Adrenal gland (tissue), 12 donors: ENCODE measurements around the gene CAMTA1. TPM values are rescaled to one million over a fixed set of nuclear protein-coding genes. Genes with fewer than 3 reads are reported as not detected.

Source experiments
- DNase-seq, 7 donors: peaks; one replicate each; pipeline ENCODE4 v3.0.0-alpha.2; 2019 to 2020
- H3K27ac ChIP-seq, 5 donors: fragments of 200-600 bp; sonication (generic) in 4 of 5; 1 replicate in 3 of 5; 2 replicates in 2 of 5; pipeline versions ENCODE4 v1.5.1 to v1.8.0; 2016 to 2020; ENCODE audit warnings: mild to moderate bottlenecking in 1 of 5
- H3K27me3 ChIP-seq: fragments of 200-600 bp; 2 replicates; pipeline ENCODE4 v1.8.0; 2021
- H3K36me3 ChIP-seq, 2 donors: fragments of 200-600 bp; replicated peaks in 1 of 2; 1 replicate in 1 of 2; 2 replicates in 1 of 2; pipeline versions ENCODE4 v1.5.1 to v1.8.0; 2018 to 2022
- H3K4me1 ChIP-seq, 2 donors: fragments of 200-600 bp; replicated peaks in 1 of 2; 1 replicate in 1 of 2; 2 replicates in 1 of 2; pipeline versions ENCODE4 v1.5.1 to v1.8.0; 2018 to 2021
- H3K4me3 ChIP-seq, 4 donors: fragments of 200-600 bp; sonication (generic) in 3 of 4; one replicate each; pipeline ENCODE4 v1.5.1; 2016 to 2018
- H3K9me3 ChIP-seq, 3 donors: fragments of 200-600 bp; sonication (generic) in 1 of 3; replicated peaks in 1 of 3; 1 replicate in 2 of 3; 2 replicates in 1 of 3; pipeline versions ENCODE4 v1.5.1 to v1.8.0; 2016 to 2021
- POLR2A ChIP-seq, 2 donors: fragments of 450-650 bp; IDR thresholded peaks; one replicate each; pipeline ENCODE4 v1.6.1; 2017; ENCODE audit warnings: antibody characterized with exemption in 2 of 2, mild to moderate bottlenecking in 2 of 2, moderate library complexity in 1 of 2
- WGBS, 4 donors: extraction: QIAGEN DNeasy Blood & Tissue Kit in 2 of 4; methylation state at CpG; one replicate each; pipeline versions ENCODE4 v1.1.5 to v1.1.7; 2013 to 2017; 5-methylcytosine and 5-hydroxymethylcytosine counted together
- intact Hi-C, 2 donors: fragments of 100-400 bp; cut with DNase I; formaldehyde crosslinking; loops; one replicate each; pipeline versions ENCODE4 v1.14.1 to v1.15.0; 2022 to 2023
- polyA plus RNA-seq, 3 donors: library from polyadenylated mRNA; stranded (reverse); fragments of 200-250 nt in 2 of 3; fragments of 350-450 nt in 1 of 3; fragmentation: Illumina TruSeq in 1 of 3; extraction: RNeasy Lipid Tissue Mini Kit (QIAGEN cat#74804) in 1 of 3; gene quantifications; one replicate each; pipeline ENCODE4 v1.2.3, GENCODE V29; 2013 to 2014
- total RNA-seq, 9 donors: library from RNA; depleted of rRNA in 4 of 9; stranded (reverse); fragments of >200 nt in 4 of 9; fragments of 120-200 nt in 1 of 9; fragmentation: NEBNext Ultra II Directional in 1 of 9; extraction: Animal tissue kit (Norgen Biotek cat#: 25700) in 1 of 9; gene quantifications; one replicate each; pipeline versions ENCODE4 v1.1.0 to v1.2.4, GENCODE V29; 2013 to 2023
- TF ChIP-seq, protein P1 (sequence below), 6 experiments: fragments of 450-650 bp in 4 of 6; fragments of 200-600 bp in 2 of 6; sonication (generic) in 1 of 6; IDR thresholded peaks; 1 replicate in 5 of 6; 2 replicates in 1 of 6; pipeline versions ENCODE4 v1.5.1 to v1.8.0; 2016 to 2021; ENCODE audit warnings: antibody characterized with exemption in 6 of 6, mild to moderate bottlenecking in 2 of 6, moderate library complexity in 1 of 6
- donor health status: healthy with polysubstance abuse.
- donor health status: Bipolar disorder and iron deficiency.
- donor health status: DM: yes; HTN: yes; CAD: no.
- donor health status: DM: no; HTN: no; CAD: no.
- donor health status: DM: no; HTN: no; CAD: no.
- donor health status: DM: yes; HTN: yes; CAD: no.

CAMTA1 gene
- total and polyA plus RNA-seq, 12 donors: 62.9 to 141 (median 96.9) TPM

- H3K9me3 ChIP-seq: no peaks in the 10 kb centered on the region
- H3K27ac ChIP-seq: no peak overlapping the region
- no peaks in the 10 kb centered on the region for H3K27me3 ChIP-seq
- H3K4me1 ChIP-seq: peaks cover 0 to 6% of the 10 kb centered on the region in 2 donors
- intact Hi-C loops: no loop called here
- no peak for DNase-seq
- H3K4me3 ChIP-seq: no peak overlapping the region
- H3K36me3 ChIP-seq: no peaks in the 10 kb centered on the region
- TF ChIP-seq, protein P1, sequence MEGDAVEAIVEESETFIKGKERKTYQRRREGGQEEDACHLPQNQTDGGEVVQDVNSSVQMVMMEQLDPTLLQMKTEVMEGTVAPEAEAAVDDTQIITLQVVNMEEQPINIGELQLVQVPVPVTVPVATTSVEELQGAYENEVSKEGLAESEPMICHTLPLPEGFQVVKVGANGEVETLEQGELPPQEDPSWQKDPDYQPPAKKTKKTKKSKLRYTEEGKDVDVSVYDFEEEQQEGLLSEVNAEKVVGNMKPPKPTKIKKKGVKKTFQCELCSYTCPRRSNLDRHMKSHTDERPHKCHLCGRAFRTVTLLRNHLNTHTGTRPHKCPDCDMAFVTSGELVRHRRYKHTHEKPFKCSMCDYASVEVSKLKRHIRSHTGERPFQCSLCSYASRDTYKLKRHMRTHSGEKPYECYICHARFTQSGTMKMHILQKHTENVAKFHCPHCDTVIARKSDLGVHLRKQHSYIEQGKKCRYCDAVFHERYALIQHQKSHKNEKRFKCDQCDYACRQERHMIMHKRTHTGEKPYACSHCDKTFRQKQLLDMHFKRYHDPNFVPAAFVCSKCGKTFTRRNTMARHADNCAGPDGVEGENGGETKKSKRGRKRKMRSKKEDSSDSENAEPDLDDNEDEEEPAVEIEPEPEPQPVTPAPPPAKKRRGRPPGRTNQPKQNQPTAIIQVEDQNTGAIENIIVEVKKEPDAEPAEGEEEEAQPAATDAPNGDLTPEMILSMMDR (IDR thresholded peaks at IDR 0.05): no peak
- 75 to 79% (median 77%) methylated on average over 5 to 7 of the region's 7 CpGs for WGBS, 4 donors
Observed at GRCh38 chr1:7529917-7530316, 744.7 kb downstream of the CAMTA1 start.

- no peak for TF ChIP-seq POLR2A (IDR thresholded peaks at IDR 0.05)
- TF ChIP-seq, protein P1 (IDR thresholded peaks at IDR 0.05): no peak
- H3K27ac ChIP-seq: no peak overlapping the region
- H3K36me3 ChIP-seq: no peaks in the 10 kb centered on the region
- WGBS, 4 donors: 90 to 93% (median 92%) methylated on average over 15 to 18 of the region's 18 CpGs
- H3K27me3 ChIP-seq: no peaks in the 10 kb centered on the region
- peaks cover 0 to 6% of the 10 kb centered on the region in 2 donors for H3K4me1 ChIP-seq
- no peak for DNase-seq
- intact Hi-C loops: no loop called here
- no peak overlapping the region for H3K4me3 ChIP-seq
- no peaks in the 10 kb centered on the region for H3K9me3 ChIP-seq
Observed at GRCh38 chr1:7531562-7532340, 746.5 kb downstream of the CAMTA1 start.

GRCh38 chr1:7533006-7533405, 747.8 kb downstream of the CAMTA1 start:
- Histone ChIP-seq H3K9me3 (no peaks in the 10 kb centered on the region), H3K27ac (no peak overlapping the region), H3K4me1 (peaks cover 0 to 6% of the 10 kb centered on the region in 2 donors), H3K36me3 (no peaks in the 10 kb centered on the region), H3K27me3 (no peaks in the 10 kb centered on the region), H3K4me3 (no peak overlapping the region)
- no peak for DNase-seq
- TF ChIP-seq, protein P1 (IDR thresholded peaks at IDR 0.05): no peak
- intact Hi-C loops: no loop called here
- 80 to 93% (median 86%) methylated on average over 2 to 10 of the region's 10 CpGs for WGBS, 4 donors

DNA sequence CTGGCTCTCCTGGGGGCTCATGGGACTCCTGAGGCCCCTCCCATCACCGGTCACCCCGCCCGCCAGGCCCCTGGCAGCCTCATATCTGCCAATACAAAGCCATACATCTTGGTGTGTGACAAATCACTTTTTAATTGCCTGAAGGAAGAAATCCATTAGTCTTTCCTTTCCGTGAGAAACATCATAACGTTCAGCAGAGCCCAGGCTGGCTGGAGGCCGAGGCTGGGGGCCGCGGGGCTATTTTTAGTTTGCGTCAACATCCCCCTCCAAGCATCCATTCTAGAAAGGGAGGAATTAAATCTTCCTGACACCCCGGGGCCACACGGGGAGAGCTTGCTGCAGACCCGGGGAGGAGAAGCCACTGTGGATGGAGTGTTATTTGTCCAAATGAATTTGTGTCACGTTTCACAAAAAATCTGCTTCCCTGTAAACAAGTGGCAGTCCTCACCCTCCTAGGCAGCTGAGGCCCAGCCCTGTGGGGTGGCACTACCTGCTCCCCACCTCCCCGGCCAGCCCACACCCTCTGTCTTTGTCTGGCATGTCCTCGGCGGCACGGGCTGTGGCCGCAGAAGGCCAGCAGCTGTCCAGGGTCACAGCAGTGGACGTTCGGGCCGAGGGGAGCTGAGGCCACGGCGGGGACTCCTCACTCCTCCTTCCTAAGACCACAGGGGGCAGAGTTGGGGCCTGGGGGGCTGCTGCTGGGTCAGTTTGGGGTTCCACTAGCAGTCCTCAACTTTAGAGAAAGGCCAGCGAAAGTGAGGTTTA, 749.0 kb downstream of the CAMTA1 start:
- DNase-seq: no peak
- H3K27me3 ChIP-seq: no peaks in the 10 kb centered on the region
- intact Hi-C loops: no loop called here
- no peak for TF ChIP-seq POLR2A (IDR thresholded peaks at IDR 0.05)
- TF ChIP-seq, protein P1 (IDR thresholded peaks at IDR 0.05): no peak
- H3K4me1 ChIP-seq: peaks cover 0 to 6% of the 10 kb centered on the region in 2 donors
- no peaks in the 10 kb centered on the region for H3K9me3 ChIP-seq
- H3K27ac ChIP-seq: peak overlapping the region in 1 of 5 donors; percentile 21
- no peaks in the 10 kb centered on the region for H3K36me3 ChIP-seq
- no peak overlapping the region for H3K4me3 ChIP-seq
- 22 to 43% (median 31%) methylated on average over 13 to 24 of the region's 24 CpGs for WGBS, 4 donors
